Cardiac muscle cell (in vitro differentiated cells and primary cell): ENCODE data around the gene ANKRD17. TPM values are rescaled to one million over a fixed set of nuclear protein-coding genes. Genes with fewer than 3 reads are reported as not detected.
"Not testable (repeated sequence)": the region's sequence is repeated elsewhere in the genome, so short reads cannot be mapped to it uniquely, and the experiment has no call there.

Source experiments
- DNase-seq, 2 donors: peaks; one replicate each; pipeline versions ENCODE4 v3.0.0 to v3.0.0-alpha.2; 2010 to 2017; ENCODE audit warnings: low read depth in 1 of 2, low spot score in 1 of 2
- H3K27ac ChIP-seq: fragments of 200-600 bp; sonication (generic); 2 replicates; pipeline ENCODE4 v1.5.1; 2016
- H3K27me3 ChIP-seq: fragments of 200-600 bp; sonication (generic); 2 replicates; pipeline ENCODE4 v1.6.0; 2016; ENCODE audit warnings: control low read depth
- H3K36me3 ChIP-seq: fragments of 200-600 bp; sonication (generic); 2 replicates; pipeline ENCODE4 v1.5.1; 2016; ENCODE audit warnings: control low read depth
- H3K4me1 ChIP-seq: fragments of 200-600 bp; sonication (generic); 2 replicates; pipeline ENCODE4 v1.8.1; 2017; ENCODE audit warnings: low read depth, mild to moderate bottlenecking, mixed run types
- H3K4me3 ChIP-seq: fragments of 200-600 bp; sonication (generic); 2 replicates; pipeline ENCODE4 v1.5.1; 2016; ENCODE audit warnings: mild to moderate bottlenecking
- H3K9me3 ChIP-seq: fragments of 200-600 bp; sonication (generic); 2 replicates; pipeline ENCODE4 v1.5.1; 2017; ENCODE audit warnings: low read depth, mild to moderate bottlenecking, control low read depth
- CTCF ChIP-seq: IDR thresholded peaks from 2 replicates; pipeline ENCODE4 v1.5.1; 2012; ENCODE audit warnings: low read depth, mild to moderate bottlenecking, low read length
- polyA plus RNA-seq: library from polyadenylated mRNA; unstranded; fragments of >200 nt; fragmentation: Nextera tagmentation; extraction: Ambion mirVana; gene quantifications from 2 replicates; pipeline ENCODE4 v1.2.1, GENCODE V29; 2016
- total RNA-seq: library from RNA; depleted of rRNA; stranded (reverse); fragments of >200 nt; gene quantifications from 2 replicates; pipeline ENCODE4 v1.2.3, GENCODE V29; 2016

Gene ANKRD17
- total and polyA plus RNA-seq, 2 experiments from 2014 or later, result 38.9 to 60.1 TPM

- Histone ChIP-seq H3K27ac (peak overlapping the region; percentile 78), H3K27me3 (no peaks in the 10 kb centered on the region), H3K4me1 (no peaks in the 10 kb centered on the region), H3K4me3 (no peak overlapping the region), H3K9me3 (no peaks in the 10 kb centered on the region), H3K36me3 (no peaks in the 10 kb centered on the region)
- no peak for DNase-seq
- TF ChIP-seq CTCF, result no peak
Measured at GRCh38 chr4:73230865-73231517, 27.6 kb downstream of the ANKRD17 start.

DNA sequence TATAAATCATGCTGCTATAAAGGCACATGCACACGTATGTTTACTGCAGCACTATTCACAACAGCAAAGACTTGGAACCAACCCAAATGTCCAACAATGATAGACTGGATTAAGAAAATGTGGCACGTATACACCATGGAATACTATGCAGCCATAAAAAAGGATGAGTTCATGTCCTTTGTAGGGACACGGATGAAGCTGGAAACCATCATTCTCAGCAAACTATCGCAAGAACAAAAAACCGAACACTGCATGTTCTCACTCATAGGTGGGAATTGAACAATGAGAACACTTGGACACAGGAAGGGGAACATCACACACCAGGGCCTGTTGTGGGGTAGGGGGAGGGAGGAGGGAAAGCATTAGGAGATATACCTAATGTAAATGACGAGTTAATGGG is 29.8 kb downstream of the ANKRD17 start:
- not testable (repeated sequence) for H3K9me3 ChIP-seq, H3K4me3 ChIP-seq, H3K27ac ChIP-seq, H3K4me1 ChIP-seq, H3K27me3 ChIP-seq, DNase-seq, H3K36me3 ChIP-seq

- Histone ChIP-seq H3K4me1 (peaks cover 24% of the 10 kb centered on the region), H3K27me3 (no peaks in the 10 kb centered on the region), H3K36me3 (no peaks in the 10 kb centered on the region), H3K27ac (peak overlapping the region; percentile 58), H3K4me3 (no peak overlapping the region), H3K9me3 (no peaks in the 10 kb centered on the region)
- no peak for TF ChIP-seq CTCF
- DNase-seq, result no peak
Measured at GRCh38 chr4:73224886-73225285, 33.7 kb downstream of the ANKRD17 start.

- H3K36me3 ChIP-seq, result no peaks in the 10 kb centered on the region
- no peak for TF ChIP-seq CTCF
- peak overlapping the region; percentile 89 for H3K27ac ChIP-seq
- H3K4me3 ChIP-seq, result peak overlapping the region; percentile 32
- no peaks in the 10 kb centered on the region for H3K27me3 ChIP-seq
- peaks cover 24% of the 10 kb centered on the region for H3K4me1 ChIP-seq
- H3K9me3 ChIP-seq, result no peaks in the 10 kb centered on the region
- no peak for DNase-seq
Measured at GRCh38 chr4:73223258-73223650, 35.3 kb downstream of the ANKRD17 start.

DNA sequence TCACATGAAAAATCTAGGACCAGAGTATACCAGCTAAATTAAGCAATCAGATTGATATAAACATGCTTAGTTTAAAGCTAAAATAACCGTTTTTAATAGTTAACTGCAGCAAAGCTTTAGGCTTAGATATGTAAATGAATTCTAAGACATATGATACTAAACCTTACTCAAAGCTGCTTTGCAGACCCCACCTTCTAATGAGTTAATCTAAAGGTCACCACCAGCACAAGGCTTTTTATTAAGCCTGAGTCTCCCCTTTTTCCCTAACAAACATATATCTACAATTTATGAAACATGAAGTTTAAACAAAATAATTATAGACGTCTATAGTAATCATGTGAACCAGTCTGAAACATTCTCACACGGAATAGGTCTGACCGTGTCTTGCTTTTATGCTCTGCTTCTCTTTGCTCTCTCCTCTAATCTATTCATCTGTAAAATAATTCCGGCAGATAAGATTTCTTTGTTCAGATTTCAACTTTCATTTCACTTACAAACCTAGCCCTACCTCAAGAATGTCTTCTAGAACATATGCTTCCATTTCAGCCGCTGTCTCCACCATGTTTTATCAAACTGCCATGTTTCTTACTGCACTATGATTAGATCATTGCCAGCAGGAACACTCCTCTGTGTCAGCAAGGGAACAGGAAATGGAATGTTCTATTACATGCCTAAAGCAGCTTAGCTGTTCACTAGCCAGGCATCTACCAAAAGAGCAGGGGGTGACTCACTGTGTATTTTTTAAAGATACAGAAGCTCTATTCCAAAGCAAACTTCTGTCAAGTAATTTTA is 35.9 kb downstream of the ANKRD17 start:
- no peak for TF ChIP-seq CTCF
- Histone ChIP-seq H3K4me1 (peaks cover 24% of the 10 kb centered on the region), H3K9me3 (no peaks in the 10 kb centered on the region), H3K36me3 (no peaks in the 10 kb centered on the region), H3K4me3 (peak overlapping the region; percentile 32), H3K27ac (peak overlapping the region; percentile 89), H3K27me3 (no peaks in the 10 kb centered on the region)
- DNase-seq, result peak; percentile 82 to 96

GRCh38 chr4:73221734-73222133 is 36.9 kb downstream of the ANKRD17 start:
- no peak overlapping the region for H3K27ac ChIP-seq
- no peak for TF ChIP-seq CTCF
- no peak for DNase-seq
- no peaks in the 10 kb centered on the region for H3K9me3 ChIP-seq
- peaks cover 24% of the 10 kb centered on the region for H3K4me1 ChIP-seq
- H3K36me3 ChIP-seq, result no peaks in the 10 kb centered on the region
- peak overlapping the region; percentile 32 for H3K4me3 ChIP-seq
- no peaks in the 10 kb centered on the region for H3K27me3 ChIP-seq
